HG03565 (cell line): ENCODE results near the gene CD70.
"Not testable (repeated sequence)": the region's sequence is repeated elsewhere in the genome, so short reads cannot be mapped to it uniquely, and the experiment has no call there.

Source experiments
- ATAC-seq: cut with Tn5 transposase; IDR thresholded peaks from one replicate; pipeline ENCODE4 v1.9.1; 2021; ENCODE audit warnings: mild to moderate bottlenecking, moderate library complexity; ENCODE audit not compliant: unreplicated experiment

The CD70 gene, protein sequence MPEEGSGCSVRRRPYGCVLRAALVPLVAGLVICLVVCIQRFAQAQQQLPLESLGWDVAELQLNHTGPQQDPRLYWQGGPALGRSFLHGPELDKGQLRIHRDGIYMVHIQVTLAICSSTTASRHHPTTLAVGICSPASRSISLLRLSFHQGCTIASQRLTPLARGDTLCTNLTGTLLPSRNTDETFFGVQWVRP

DNA sequence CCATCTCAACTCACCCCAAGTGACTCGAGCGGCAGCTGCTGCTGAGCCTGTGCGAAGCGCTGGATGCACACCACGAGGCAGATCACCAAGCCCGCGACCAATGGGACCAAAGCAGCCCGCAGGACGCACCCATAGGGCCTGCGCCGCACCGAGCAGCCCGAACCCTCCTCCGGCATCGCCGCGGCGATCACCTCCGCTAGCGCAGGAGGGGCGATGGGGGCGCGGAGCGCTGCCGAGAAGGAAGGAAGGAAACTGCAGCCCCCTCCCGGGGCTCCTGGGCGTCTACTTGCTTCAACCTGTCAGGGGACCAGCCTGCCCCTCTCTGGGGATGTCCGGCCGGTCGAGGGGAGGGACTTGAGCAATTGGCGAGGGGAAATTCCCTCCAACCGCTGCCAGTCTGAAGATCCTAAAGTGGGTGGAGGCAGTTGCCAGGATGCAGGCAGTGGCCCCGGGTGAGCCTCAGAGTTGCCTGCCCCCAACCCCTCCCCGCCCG lies at the start of gene CD70:
CD70 (minus strand) TSS at position 324 of the 493 bp plus-strand sequence; CDS start at position 176, 148 bp downstream.
- ATAC-seq = peak; percentile 36

DNA sequence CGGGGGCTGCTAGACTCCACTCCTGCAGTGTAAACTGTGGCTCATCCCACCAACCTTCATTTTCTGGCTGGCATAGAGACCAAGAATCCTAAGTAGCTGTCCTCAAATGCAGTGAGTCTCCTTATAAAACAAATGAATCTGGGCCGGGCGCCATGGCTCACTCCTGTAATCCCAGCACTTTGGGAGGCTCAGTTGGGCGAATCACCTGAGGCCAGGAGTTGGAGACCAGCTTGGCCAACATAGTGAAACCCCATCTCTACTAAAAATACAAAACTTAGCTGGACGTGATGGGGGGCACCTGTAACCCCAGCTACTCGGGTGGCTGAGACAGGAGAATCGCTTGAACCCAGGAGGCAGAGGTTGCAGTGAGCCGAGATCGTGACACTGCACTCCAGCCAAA lies 49.4 kb upstream of the CD70 start:
- not testable (repeated sequence) for ATAC-seq

DNA sequence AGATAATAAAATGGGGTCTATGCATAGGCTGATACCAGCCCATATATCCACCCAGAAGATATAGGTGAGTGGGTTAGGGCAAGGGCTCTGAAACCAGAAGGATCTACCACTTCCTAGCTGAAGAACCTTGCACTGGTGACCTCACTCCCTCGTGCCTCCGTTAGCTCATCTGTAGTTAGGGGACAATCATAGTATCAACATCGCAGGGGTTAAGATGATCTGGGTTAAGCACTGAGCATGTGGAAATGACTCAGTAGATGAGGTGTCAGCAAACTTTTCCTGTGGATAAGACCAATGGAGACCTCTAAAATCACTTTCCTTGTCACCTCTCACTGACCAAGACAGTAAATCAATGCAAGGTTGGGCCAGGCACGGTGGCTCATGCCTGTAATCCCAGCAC lies 48.5 kb upstream of the CD70 start:
- ATAC-seq = no peak

DNA sequence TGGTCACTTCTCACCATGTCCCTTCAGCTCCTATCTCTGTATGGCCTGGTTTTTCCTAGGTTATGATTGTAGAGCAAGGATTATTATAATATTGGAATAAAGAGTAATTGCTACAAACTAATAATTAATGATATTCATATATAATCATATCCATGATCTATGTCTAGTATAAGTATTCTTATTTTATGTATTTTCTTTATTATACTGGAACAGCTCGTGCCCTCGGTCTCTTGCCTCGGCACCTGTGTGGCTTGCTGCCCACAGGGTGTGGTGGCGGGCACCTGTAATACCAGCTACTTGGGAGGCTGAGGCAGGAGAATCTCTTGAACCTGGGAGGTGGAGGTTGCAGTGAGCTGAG lies 42.5 kb upstream of the CD70 start:
- ATAC-seq = not testable (repeated sequence)

DNA sequence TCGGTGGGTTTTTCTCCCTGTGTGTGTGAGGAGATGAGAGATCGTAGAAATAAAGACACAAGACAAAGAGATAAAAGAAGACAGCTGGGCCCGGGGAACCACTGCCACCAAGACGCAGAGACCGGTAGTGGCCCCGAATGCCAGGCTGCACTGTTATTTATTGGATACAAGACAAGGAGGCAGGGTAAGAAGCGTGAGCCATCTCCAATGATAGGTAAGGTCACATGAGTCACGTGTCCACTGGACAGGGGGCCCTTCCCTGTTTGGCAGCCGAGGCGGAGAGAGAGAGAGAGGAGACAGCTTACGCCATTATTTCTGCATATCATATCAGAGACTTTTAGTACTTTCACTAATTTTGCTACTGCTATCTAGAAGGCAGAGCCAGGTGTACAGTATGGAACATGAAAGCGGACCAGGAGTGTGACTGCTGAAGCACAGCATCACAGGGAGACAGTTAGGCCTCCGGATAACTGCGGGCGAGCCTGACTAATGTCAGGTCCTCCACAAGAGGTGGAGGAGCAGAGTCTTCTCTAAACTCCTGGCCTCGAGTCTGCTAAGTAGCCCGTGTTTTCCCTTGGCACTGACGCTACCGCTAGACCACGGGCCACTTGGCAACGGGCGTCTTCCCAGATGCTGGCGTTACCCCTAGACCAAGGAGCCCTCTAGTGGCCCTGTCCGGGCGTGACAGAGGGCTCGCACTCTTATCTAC lies 42.0 kb upstream of the CD70 start:
- not testable (repeated sequence) for ATAC-seq

DNA sequence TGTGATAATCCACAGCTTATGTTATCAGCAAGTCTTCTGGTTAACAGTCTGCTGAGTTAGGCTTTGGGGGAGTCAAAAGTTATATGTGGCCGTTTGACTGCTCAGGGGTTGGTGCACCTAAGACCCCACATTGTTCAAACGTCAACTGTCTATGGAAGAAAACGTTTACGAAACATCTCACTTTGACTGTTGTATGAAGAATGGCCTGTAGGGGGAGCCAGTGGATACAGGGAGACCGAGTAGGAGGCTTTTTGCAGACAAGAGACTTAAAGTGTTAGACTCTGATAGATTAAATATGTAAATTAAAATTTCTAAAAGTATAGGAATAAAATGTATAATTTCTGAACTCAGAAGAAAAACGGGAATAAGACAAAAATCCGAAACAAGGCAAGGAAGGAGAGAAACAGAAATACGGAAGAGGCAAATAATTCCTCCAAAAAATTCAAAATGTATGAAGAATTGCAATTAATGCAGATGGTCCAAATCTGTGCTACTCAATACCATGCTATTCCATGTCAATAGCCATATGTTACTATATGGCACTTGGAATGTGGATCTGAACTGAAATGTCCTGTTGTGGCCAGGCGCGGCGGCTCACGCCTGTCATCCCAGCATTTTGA lies 41.2 kb upstream of the CD70 start:
- no peak for ATAC-seq

DNA sequence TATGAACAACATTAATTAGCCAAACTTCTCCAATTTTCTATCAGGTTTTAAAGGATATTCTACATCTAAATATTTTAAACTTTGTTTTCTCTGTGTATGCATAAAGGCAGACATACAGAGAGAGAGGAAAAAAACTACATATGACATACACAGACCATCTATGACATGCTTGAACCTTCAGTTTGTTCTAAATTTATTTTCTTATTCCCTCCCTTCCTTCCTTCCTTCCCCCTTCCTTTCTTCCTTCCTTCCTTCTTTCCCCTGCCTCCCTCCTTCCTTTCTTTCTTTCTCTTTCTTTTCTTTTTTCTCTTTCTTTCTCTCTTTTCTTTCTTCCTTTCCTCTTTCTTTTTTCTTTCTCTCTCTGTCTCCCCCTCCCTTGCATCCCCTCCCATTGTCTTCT lies 35.8 kb upstream of the CD70 start:
- ATAC-seq = no peak

DNA sequence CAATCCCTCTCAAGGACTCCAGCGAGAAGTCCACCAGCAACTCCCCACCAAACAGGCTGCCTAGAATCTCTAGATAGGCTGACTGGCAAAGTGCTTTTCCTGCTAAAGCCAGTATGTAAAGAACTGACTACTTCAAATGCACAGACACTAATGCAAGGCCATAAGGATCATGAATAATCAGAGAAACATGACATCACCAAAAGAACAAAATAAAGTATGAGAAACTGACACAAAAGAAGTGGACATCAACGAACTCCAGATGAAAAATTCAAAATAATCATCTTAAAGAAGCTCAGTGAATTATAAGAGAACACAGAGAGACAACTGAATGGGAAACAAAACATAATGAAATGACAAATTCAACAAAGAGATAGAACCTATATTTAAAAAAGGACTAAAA lies 26.4 kb upstream of the CD70 start:
- ATAC-seq = no peak

DNA sequence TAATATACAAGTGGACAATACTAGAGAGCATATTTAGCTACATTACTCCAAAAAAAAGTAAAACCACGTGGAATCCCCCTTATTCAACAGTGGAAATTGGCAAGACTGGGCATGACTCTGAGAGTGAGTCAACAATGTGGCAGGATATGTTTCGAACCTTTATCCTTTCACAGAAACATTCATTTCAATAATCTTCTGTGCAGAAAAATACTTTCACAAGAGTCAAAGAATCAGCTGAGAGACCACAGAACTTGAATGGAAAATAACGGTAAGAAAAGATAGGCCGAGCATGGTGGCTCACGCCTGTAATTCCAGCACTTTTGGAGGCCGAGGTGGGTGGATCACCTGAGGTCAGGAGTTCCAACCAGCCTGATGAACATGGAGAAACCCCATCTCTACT lies 25.1 kb upstream of the CD70 start:
- ATAC-seq = no peak

DNA sequence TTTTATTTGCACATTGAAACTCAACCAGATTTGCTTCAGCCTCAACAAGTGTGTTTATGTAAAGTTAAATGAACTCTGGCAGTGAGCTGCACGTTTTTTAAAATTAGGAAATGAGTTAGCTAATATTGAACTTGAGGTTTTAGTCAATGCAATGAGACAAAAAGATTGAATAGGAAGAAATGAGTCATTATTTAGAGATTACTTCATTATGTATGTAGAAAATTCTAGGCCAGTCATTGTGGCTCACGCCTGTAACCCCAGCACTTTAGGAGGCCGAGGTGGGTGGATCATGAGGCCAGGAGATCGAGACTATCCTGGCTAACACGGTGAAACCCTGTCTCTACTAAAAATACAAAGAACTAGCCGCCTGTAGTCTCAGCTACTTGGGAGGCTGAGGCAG lies 22.8 kb upstream of the CD70 start:
- no peak for ATAC-seq

DNA sequence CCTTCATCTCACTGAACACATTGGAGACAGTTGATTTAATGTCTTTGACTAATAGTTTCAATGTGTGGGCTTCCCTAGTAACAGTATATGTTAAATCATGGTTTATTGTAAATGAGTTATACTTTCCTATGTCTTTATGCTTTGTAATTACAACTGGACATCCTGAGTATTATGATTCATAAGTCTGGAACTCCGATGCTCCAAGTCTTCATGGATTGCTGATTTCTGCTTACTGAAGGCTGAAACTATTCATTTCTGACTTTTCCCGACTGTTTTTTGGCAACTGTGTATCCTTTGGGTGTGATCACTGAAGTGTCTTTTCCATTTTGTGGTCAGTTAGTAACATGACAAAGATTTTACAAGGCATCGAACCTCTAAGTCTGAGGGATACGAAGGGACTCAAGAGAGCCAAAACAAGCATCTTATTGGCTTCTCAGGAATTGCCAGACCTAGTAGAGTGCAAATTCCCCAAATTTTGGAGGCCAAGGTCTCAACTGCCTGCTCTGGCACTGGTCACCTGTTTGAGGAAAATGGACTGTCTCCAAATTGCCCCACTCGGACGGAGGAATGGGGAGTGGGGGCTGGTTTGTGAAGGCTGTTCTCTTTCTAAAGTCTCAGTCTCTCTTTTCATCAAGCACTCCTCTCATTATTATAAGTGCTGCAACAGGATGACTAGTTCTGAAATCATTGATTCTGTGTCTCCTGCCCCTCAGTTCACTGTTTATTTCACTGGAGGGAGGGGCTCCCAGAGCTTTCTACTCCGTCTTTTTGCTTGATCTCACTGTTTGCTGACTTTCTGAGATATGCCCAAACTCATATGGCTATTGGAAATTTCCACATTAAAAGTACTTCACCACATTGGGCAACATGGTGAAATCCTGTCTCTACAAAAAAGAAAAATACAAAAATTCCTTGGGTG lies 20.2 kb upstream of the CD70 start:
- ATAC-seq = no peak

DNA sequence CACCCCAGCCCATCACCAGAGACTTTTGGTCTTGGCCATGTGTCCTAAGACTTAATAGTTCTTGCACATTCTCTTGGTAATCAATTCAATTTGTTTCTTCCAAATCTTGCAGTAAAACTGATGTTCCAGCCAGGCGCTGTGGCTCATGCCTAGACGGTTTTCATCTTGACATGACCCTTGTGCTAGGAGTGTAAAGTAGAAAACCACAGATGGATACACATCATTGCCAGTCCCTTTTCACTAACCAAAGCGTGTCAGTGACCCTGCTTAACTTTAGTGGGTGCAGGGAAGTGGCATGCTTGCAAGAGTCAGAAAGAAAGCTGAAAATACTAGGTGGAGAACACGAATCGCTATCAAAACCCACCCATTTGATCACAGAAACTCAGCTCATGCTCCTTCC lies 18.0 kb upstream of the CD70 start:
- ATAC-seq = no peak

DNA sequence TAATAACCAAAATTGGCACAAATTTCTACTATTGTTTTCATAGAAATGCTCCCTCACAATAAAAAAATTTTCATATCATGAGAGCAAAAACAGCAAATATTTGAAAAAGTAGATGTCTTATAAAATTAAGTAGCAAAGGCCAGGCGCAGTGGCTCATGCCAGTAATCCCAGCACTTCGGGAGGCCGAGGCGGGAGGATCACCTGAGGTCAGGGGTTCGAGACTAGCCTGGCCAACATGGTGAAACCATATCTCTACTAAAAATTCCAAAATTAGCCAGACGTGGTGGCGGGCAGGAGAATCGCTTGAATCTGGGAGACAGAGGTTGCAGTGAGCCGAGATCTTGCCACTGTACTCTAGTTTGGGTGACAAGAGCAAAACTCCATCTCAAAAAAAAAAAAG lies 17.2 kb upstream of the CD70 start:
- ATAC-seq = not testable (repeated sequence)

DNA sequence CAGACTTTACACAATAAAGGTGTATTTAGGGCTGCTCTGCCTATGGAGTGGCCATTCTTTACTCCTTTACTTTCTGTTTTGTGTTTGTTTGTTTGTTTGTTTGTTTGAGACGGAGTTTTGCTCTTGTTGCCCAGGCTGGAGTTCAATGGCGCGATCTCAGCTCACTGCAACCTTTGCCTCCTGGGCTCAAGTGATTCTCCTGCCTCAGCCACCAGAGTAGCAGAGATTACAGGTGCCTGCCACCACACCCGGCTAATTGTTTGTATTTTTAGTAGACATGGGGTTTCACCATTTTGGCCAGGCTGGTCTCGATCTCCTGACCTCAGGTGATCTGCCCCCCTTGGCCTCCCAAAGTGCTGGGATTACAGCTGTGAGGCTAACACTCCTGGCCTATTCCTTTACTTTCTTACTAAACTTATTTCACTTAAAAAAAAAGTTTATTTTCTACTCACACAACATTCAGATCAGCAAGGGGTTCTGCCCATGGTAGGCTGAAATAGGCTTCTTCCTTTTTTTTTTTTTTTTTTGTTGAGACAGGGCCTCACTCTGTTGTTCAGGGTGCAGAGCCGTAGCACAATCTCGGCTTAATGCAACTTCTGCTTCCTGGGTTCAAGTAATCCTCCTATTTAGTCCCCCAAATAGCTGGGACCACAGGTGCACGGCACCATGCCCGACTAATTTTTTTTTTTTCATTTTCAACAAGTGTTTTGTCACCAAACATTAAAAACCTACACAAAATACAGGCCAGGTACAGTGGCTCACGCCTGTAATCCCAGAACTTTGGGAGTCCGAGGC lies 15.5 kb upstream of the CD70 start:
- ATAC-seq = not testable (repeated sequence)

DNA sequence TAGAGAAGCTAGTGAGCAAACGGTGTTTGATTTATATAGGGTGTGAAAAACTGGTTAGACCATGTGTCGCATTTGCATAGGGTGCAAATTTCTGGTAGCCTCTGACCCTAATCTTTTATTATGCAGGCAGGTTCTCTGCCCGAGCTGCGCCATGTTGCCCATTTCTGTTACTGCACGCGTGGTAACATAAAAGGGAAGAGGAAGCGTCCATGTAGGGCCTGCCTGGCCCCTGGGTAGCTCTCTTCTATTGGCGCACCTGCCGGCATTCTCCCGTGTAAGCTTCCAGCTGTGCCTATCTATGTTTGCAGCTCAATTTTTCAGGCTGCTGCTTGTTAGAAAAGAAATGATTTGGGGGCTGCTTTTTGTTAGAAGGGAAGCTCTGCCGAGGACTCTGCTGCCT lies 14.0 kb upstream of the CD70 start:
- ATAC-seq = no peak

DNA sequence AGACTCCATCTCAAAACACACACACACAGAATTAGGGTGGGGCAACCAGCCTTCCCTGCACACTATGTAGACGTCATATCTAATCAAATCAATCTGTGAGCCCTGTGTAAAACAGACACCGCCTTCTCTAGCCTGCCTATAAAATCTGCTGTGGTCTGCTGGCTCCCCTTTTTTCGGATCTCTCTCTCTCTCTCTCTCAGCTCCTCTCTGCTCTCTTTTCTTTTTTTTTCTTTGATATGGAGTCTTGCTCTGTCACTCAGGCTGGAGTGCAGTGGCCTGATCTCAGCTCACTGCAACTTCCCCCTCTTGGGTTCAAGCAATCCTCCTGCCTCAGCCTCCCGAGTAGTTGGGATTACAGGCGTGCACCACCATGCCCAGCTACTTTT lies 11.8 kb upstream of the CD70 start:
- no peak for ATAC-seq

DNA sequence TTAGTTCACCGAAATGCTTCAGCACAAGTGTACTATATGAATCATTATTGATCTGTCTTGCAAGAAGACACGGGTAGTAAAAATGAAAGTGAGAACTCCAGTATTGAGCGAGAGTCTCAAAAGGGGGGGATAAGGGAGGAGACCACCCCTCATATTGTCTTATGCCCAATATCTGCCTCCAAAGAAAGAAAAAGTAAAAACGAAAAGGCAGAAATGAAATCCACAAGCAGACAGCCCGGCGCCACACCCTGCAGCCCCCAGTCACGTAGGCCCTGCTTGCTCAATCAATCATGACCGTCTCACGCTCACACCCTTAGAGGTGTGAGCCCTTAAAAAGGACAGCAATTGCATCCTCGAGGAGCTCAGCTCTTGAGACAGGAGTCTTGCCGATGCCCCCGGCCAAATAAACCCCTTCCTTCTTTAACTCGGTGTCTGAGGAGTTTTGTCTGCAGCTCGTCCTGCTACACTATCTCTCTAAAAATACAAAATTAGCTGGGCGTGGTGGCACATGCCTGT lies 10.6 kb upstream of the CD70 start:
- ATAC-seq = not testable (repeated sequence)

DNA sequence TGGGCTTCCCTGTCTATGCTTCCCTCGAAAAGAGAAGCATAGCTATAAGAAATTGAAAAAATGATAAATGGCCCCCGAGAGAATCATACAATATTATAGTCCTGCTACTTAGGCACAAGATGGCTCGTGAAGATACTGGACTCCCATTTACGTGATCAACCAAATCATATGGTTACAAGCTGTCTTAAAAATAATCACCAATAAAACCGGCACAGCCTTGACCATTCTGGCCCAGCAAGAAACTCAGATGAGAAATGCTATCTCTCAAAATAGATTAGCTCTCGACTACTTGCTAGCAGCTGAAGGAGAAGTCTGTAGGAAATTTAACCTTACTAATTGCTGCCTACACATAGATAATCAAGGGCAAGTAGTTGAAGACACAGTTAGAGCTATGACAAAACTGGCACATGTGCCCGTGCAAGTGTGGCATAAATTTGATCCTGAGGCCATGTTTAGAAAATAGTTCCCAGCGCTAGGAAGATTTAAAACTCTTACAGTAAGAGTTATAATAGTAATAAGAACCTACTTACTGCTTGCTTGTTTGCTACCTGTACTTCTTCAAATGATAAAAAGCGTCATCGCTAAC lies 10.1 kb upstream of the CD70 start:
- not testable (repeated sequence) for ATAC-seq

DNA sequence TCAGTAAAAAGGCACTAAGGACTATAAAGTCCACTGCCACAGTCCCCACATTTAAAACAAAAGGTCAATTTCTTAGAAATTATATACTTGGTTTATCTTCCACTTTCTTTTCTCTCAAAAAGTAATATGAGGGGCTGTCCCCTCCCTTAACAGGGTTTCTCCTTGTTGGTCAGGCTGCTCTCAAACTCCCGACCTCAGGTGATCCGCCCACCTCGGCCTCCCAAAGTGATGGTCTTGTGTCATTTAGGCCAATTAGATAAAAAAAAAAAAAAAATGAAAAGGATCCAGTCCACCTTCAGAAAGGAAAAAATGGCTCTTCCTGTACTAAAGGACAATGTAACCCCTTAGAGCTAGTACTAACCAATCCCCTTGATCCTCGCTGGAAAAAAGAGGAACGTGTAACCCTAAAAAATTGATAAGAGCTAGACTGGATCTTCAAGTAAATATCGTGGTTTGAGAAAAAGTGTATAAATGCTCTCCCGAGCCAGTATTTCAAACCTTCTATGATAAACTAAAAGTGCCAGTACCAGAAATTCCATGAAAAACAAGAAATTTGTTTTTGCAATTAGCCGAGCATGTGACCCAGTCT lies 9.0 kb upstream of the CD70 start:
- no peak for ATAC-seq
